Measurements from ENCODE around the gene MAP6. TPM values are rescaled to one million over a fixed set of nuclear protein-coding genes. Genes with fewer than 3 reads are reported as not detected.

The MAP6 gene
- total and polyA plus RNA-seq, 12 donors = 1.2 to 9.1 (median 5.8) TPM

GRCh38 chr11:75577207-75577606, 91.6 kb downstream of the MAP6 start:
- Histone ChIP-seq H3K36me3 (peaks cover 0 to 25% (median 15%) of the 10 kb centered on the region in 9 donors), H3K9me3 (no peaks in the 10 kb centered on the region), H3K27ac (peak overlapping the region in 2 of 10 donors; percentile 53 to 56), H3K4me3 (no peak overlapping the region), H3K27me3 (no peaks in the 10 kb centered on the region), H3K4me1 (peaks cover 0 to 32% (median 20%) of the 10 kb centered on the region in 9 donors)
- ATAC-seq (no peak), DNase-seq (peak; percentile 63 to 74)
- 11 to 12% methylated on average over 10 of the region's 10 CpGs for WGBS, 2 donors
- peak; percentile 33 to 75 (median 64) for TF ChIP-seq CTCF (IDR thresholded peaks at IDR 0.05)
- intact Hi-C loops (cut with DNase I) = loop anchor here in 4 of 10 donors (1.0 to 2.0 kb wide), 3 partner anchors 28 to 30 kb away; no protein-coding TSS in a partner anchor

DNA sequence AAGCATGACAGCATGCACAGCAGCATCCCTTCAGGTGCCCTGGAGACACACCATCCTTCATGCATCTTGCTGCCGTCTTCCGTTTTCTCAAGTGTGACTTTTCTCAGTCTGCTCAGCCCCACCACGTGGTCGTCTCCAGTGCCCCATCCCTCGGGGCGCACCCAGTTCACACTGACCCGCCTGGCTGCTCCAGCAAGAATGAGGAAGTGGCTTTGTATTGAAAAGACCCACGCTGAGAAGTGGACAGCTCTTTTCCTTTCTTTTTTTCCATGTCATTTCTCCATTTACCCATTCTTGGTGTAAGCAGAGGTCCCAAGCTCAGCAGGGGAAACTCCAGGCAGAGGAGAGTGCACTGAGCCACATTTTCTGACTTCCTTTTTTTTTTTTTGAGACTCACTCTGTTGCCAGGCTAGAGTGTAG, 92.3 kb downstream of the MAP6 start:
- no peak for DNase-seq
- ATAC-seq = peak in 7 of 8 donors; percentile 10 to 58 (median 20)
- 31 to 33% methylated on average over 8 of the region's 8 CpGs for WGBS, 2 donors
- no peak for TF ChIP-seq CTCF (IDR thresholded peaks at IDR 0.05)
- Histone ChIP-seq H3K36me3 (peaks cover 0 to 32% (median 22%) of the 10 kb centered on the region in 9 donors), H3K4me3 (no peak overlapping the region), H3K9me3 (no peaks in the 10 kb centered on the region), H3K27ac (peak overlapping the region in 4 of 10 donors; percentile 9 to 56 (median 46)), H3K27me3 (no peaks in the 10 kb centered on the region), H3K4me1 (peaks cover 0 to 32% (median 21%) of the 10 kb centered on the region in 9 donors)
- intact Hi-C loops (cut with DNase I) = loop anchor here in 2 of 10 donors (2.0 kb wide), 2 partner anchors 28 to 30 kb away; no protein-coding TSS in a partner anchor

- H3K9me3 ChIP-seq = no peaks in the 10 kb centered on the region
- intact Hi-C loops (cut with DNase I) = loop anchor here in 2 of 10 donors (2.0 kb wide), 2 partner anchors 27 to 29 kb away; no protein-coding TSS in a partner anchor
- DNase-seq (no peak), ATAC-seq (peak in 1 of 8 donors; percentile 2)
- H3K4me3 ChIP-seq = no peak overlapping the region
- H3K27me3 ChIP-seq = no peaks in the 10 kb centered on the region
- TF ChIP-seq CTCF (IDR thresholded peaks at IDR 0.05) = no peak
- H3K27ac ChIP-seq = peak overlapping the region in 1 of 10 donors; percentile 56
- peaks cover 0 to 37% (median 27%) of the 10 kb centered on the region in 9 donors for H3K36me3 ChIP-seq
- H3K4me1 ChIP-seq = peaks cover 3 to 34% (median 21%) of the 10 kb centered on the region in 9 donors
- 80 to 82% methylated on average over 6 of the region's 6 CpGs for WGBS, 2 donors
These were observed 92.8 kb downstream of the MAP6 start for GRCh38 chr11:75576017-75576416.

DNA sequence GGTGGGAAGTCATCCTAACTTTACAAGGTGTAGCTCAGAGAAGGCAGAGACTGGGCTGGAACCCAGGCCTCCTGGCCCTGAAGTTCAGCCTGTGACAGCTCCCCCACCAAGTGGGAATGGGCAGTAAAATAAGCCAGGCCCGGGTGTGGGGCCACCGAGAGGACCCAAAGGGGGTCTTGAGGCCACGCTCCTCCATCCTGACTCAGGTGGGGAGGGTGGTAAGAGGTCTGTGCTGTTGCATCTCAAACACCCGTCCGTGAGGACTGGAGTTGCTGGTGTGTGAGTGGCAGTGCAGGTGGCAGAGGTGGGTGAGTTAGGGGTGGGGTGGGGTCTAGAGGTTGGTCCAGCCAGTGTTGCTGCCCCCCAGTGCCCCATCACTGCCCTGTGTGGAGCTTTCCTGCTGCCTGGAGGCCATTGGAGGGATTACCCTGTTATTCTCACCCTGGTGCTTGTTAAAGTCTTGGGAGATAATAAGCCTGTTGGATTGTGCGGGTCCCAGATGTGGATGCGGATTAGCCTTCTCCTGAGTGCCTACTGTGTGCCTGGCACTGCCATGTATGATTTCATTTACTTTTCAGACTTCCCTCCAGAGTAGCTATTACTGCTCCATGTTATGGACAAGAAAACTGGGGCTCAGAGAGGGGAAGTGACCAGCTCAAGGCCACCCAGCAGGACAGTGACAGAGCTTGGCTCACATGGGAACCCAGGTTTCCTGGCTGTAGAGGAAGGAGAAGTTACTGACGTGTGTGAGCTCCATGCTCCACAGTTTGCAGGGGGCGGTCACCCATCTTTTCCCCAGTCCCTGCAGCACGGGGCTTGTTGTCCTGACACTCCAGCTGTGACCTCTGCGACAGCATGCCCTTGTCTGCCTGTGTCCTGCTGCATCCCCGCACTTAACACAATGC, 93.9 kb downstream of the MAP6 start:
- Histone ChIP-seq H3K27me3 (no peaks in the 10 kb centered on the region), H3K27ac (peak overlapping the region in 1 of 10 donors; percentile 26), H3K9me3 (no peaks in the 10 kb centered on the region), H3K4me1 (peaks cover 5 to 45% (median 29%) of the 10 kb centered on the region in 9 donors), H3K36me3 (peaks cover 0 to 47% (median 38%) of the 10 kb centered on the region in 9 donors), H3K4me3 (no peak overlapping the region)
- ATAC-seq (peak in 2 of 8 donors; percentile 13 to 24), DNase-seq (no peak)
- TF ChIP-seq CTCF (IDR thresholded peaks at IDR 0.05) = peak in 6 of 9 donors; percentile 8 to 38 (median 28)
- WGBS, 2 donors = 73 to 75% methylated on average over 12 of the region's 12 CpGs
- intact Hi-C loops (cut with DNase I) = loop anchor here in 1 of 10 donors (1.0 kb wide), 1 partner anchor 29 kb away; no protein-coding TSS in a partner anchor
